HG02973 (cell line): Measurements from ENCODE around the gene CDCP1.

Source experiments
- ATAC-seq: cut with Tn5 transposase; IDR thresholded peaks from one replicate; pipeline ENCODE4 v1.9.1; 2021; ENCODE audit warnings: moderate library complexity; ENCODE audit not compliant: unreplicated experiment

The CDCP1 gene

DNA sequence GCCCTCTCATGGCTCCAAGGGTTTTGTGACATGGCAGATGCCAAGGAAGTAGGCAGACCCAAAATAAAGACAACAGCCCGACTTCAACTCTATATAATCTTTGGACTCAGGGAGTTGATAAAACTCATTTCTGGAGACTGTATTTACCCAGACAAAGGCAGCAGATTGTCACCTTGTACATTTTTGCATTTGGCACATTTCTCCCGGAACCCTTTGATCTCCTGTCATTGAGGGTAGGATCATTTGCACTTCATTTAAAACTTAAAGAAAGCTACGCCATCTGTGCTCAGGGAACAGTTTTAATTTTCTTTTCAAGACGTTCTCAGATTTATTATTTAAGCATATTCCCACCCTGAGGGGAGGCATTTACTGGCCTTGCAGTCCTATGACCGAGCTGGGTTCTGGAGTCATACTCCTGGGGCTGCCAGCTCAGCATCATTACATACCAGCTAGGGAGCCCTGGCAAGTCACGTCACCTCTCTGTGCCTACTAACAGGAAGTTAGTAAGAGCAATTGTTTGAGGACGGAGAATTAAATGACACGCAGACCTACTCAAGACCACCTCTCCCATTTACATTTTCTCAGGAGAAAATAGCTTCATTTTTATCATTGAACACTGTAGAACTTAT is 5.9 kb downstream of the CDCP1 start:
- ATAC-seq, result no peak

DNA sequence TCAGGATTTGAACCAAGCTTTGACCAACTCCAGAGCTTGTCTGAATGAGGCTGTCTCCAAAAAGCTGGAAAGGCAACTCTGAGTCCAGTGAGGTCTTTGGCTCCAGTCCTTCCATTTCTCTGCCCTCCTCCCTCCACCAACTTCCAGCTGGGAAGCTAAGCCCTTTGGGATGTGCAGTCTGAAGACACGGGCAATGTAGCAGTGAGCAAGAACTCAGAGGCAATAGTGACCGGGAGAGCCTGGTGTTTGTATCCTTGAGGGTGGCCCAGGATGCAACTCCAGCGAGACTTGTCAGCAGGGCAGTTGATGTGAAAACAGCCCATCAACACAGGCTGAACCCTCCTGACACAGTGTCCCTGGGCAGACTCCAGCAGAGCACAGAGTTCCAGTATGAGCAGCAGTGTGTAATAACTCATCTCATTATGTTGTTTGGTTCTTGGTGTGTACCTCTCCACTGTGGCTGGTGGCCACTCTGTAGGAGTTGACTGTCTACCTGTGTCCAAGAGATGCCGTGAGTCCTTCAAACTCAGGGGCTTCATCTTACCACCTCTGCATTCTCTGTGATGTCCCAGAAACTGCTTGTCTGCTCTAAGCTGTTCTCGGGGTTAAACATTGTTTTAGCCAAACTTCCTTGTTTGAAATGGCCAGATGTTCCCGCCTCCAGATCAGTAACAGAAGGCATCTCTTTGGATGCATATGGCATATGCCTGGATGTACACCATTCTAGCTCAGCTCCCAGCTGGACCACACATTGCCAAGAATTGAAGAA is 6.6 kb downstream of the CDCP1 start:
- no peak for ATAC-seq

DNA sequence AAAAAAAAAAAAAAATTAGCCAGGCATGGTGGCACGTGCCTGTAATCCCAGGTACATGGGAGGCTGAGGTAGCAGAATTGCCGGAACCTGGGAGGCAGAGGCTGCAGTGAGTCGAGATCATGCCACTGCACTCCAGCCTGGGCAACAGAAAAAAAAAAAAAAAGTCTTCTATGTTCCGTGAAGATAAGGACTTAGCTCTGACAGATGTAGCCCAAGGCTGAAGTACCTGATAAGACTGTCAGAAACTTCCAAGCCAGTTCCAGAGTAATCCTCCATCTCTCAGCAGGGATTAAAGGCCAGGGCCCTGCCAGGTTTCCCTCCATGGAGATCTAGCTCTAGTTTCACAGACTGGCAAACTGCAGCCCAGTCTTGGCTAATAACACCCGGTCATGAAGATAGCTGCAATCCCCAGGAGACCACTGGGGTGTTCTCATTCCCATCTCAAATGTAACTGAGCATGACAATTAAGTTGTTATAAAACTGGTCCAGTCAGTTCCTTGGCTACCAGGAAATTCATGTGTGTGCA is 8.5 kb downstream of the CDCP1 start:
- no peak for ATAC-seq

DNA sequence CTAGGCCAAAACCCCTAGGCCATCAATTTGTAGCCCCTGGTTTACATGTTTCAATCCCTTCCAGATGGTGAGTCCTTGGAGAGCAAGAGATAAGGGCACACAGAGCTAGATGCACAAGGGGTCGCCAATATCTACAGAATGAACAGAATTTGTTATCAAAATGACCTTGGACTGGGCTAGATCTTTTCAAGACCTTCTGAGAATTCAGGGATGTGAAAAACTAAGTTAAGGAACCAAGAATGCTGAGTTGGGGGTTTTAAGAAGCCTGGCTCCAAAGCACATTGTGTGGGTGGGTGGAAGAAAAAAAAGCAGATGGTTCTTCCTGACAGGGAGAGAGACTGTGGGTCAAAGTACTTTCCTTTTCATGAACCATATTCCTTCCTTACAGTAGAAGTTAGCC is 10.2 kb downstream of the CDCP1 start:
- ATAC-seq, result no peak

DNA sequence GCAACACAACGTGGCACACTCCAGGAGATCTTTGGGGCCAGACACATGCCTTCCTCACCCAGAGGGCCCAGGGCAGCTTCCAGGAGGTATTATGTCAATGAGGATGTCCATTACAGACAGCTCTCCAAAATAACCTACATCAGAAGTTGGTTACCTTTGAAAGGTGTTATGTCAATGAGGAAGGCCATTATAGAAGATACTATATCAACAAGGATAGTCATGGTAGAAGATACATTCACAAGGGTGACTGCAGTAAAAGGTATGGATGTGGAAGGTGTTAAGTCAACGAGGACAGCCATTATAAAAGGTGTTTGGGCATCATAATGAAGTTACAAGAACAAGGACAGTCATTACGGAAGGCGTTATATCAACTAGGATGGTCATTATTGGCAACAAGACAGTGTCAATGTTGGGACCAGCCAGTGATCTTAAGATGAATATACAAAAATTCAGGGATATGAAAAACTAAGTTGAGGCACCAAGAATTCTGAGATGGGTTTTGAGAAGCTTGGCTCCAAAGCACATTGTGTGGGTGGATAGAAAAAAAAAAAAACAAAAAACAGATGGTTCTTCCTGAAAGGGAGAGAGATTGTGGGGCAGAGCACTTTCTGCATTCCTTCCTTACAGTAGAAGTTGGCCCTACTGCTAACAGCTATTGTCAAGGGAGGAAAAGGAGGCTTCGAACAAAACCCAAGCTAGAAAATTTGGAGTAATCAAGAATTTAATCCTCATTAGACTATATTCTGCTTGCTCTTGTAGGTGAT is 11.2 kb downstream of the CDCP1 start:
- ATAC-seq, result no peak

DNA sequence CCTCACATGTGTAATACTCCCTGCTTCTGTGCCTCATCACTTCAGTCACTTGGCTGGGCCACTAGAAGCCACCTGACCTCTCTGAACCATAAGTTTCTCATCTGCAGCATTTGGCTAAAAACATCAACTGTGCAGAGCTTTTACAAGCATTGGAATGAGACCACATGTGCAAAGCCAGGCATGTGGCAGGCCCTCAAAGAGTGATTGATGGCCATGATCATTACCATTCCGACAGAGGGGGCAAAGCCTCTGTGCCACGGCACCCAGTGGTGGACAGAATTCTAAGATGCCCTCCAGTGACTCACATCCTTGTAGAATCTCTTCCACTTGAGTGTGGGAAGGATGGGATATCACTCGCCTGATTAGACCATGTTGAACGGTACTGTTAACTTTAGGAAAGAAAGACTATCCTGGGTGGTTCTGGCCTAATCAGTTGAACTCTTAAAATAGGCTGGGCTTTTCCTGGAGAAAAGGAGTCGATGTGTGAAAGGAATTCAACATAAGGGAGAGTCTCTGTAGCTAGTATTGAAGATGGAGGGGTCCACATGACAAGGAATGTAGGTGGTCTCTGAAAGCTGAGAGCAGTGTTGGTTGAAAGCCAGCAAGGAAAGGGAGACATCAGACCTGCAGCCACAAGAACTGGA is 13.5 kb downstream of the CDCP1 start:
- ATAC-seq, result no peak

DNA sequence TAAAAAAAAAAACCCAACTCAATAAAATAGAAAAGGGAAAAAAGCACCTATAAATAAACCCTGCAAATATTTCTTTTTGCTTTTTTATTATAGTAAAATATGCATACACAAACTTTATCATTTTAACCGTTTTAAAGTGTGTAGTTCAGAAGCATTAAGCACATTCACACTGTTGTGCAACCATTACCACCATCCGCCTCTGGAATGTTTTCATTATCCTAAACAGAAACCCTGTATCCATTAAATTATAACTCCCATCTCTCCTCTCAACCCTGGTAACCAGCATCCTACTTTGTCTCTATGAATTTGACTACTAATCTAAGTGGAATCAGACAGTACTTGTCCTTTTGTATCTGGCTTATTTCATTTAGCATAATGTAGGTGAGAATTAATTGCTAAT is 15.0 kb downstream of the CDCP1 start:
- ATAC-seq, result no peak

DNA sequence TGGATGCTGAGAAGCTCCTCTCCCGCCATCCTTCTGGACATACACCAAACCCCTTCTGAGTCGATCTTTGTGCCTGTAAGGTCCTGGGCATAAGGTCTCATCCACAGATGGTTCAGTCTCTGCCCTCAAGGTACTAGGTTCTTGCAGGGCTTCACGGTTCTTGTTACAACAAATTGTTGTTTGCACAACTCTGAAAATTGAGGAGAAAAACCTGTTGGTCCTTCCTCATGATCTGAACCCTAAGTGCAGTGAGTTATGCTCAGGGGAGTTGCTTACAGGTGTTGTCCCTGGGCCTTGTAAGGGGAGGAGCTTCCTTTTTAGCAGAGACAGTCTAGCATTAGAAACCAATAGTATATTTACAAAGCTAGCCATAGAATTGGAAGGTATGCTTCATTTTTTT is 15.7 kb downstream of the CDCP1 start:
- ATAC-seq, result no peak

DNA sequence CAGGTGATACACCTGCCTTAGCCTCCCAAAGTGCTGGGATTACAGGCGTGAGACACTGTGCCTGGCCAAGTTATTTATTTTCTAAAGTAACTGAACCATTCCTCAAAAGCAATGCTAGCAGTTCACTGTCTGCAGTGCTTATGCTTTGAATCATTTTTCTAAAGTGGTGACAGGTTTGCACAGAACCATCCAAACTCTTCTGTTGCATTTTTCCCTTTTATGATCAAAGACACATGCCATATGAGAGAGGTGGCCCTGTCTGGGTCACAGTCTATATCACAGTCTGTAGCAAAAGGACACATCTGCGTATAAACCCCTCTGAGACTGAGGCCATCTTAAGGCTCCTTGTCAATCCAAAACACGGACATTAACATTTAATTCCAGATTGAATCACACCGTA is 17.2 kb downstream of the CDCP1 start:
- no peak for ATAC-seq

DNA sequence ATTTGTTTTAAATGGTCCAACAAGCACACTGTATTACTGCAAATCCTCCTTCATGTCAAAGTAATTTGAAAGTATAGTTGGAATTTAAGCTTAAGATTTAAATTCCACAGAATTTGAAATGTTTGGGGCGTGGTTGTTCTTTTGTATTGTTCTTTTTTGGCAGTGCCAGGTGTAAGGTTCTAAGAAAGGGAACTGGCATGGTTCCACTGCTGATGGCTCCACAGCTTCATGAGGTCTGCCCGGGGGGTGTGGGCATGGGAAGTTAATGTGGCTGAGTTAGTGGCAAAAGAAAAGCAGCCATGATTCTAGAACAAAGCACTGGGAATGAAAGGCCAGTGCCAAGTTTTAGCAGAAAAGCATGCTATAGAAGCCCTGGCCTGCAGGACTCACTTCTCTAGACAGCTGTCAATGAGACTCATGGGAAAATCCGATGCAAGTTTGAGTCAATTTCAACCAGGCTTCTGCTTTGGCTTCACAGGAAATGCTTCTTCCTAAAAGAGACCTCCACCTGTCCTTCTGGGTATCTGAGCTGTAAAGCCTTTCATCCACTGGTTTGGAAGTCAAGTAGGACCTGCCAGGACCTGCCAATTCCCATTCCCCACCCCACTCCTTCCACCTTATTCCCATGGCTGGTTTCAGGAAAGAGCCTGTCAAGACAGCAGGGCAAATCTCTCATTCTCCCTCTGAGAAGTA is 18.9 kb downstream of the CDCP1 start:
- no peak for ATAC-seq

DNA sequence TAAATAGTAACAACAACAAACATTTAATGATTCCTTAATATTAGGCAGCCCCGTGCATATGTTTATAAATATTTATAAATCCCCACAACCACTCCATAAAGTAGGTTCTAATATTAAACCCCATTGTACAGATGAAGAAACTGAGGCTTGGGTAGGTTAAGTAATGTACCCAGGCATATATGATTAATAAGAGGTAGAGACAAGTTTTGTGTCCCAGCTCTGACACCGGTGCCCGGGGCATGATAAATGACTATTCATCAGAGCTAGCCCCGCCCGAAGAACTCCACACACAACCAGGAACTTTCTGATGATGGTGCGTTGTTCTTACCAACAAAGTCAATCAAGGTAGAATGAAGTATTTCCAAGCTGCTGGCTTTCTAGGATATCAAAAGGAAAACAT is 19.4 kb downstream of the CDCP1 start:
- ATAC-seq, result no peak

DNA sequence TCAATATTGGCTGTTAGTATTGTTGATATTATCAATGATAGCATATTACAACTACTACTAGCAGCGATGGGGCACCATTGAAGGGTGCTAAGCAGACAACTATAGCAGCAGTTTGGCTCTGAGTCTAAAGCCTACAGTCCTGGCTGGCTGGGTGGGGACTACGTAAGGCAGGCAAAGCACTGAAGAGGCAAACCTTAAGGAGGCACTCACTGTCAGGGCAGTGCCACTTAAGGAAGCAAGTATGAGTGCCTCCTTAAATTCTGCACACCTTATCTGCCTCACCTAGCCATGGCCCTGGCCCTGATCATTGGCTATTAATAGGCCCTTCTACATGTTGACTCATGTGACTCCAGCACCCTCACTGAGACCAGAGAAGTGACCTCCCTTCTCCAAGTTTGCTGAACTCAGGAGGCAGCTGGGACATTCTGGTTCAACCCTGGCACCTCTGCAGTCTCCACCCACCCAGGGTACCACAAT is 20.6 kb downstream of the CDCP1 start:
- ATAC-seq, result no peak

DNA sequence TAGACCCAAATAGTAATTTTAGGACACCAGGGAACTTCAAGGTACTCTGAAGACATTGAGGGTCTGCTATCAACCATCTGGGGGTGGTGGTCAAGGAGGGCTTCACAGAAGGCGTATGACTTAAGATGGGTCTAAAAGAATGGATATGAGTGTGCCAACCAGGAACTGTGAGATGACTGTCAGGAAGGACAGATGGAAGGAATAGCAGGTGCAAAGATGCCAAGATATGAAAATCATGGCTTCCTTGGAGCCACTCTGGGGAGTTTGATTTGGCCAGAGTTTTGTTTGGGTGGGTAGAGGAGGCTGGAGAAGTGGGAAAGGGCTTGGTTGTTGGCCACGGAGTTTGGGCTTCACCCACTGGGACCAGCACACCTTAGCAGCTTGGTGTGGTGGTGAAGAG is 21.2 kb downstream of the CDCP1 start:
- no peak for ATAC-seq

DNA sequence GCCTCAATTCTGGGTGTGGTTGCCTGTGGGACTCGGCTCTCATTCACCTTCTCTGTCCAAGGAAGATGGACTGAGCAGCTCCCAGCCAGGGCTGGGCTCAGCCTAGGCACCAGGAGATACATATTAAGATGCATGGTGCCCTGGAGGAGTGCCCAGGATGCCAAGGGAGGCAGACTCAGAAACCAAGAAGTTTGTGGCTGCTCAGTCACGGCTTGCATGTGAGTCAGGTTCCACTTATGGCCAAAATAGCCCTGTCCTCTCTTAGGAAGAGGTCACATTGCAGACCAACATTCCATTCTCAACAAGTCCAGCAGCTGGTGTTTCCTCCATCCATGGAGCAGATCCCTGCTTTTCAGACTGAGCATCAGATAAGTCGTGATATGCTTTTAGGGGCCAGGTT is 21.8 kb downstream of the CDCP1 start:
- no peak for ATAC-seq

DNA sequence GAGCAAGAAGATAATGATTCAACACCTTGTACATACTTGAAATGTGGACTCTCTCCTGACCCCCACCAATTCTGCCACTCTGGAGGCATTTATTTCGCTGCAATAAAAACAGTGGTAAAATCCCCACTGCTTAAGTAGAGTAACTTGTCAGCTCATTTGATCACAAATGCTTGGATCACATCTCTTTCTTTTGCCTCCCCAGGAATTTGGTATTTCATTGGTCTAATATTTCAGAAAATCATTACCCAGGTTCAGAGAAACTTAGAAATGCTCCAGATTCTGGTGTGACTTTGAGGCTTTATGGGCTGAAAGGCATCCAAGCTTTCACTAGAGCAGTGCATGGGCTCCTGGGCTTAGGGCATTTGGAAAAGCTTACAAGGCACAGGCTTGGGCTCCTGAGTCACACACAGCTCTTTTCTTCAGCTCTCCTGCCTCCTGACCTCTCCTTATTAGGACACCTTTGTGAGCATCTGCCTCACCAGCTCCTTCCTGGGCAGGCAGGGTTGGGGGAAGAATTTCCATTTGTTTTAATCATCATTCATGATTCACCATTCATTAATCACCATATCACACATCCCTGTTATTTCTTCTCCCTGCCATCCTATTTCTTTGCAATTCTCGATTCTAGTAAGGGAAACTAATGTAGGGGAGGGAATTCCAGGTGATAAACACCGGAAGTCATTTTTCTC is 22.5 kb downstream of the CDCP1 start:
- no peak for ATAC-seq

DNA sequence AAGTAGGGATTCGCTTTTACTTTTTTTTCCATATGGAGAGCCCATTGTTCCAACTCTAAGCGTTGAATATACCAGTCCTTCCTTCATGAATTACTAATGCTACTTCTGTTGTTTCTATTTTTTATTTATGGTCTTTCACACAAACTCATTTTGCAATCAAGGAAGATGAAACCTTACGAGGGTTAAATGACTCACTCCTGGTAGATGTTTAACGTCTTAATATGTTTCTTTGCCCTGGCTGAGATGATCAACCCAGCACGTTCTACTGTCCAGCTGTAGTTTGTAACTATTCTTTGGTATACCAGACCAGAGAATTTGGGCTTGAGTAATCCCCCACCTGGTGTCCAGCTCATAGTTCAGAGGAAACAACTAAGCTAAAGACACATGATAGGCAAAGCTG is 23.1 kb downstream of the CDCP1 start:
- peak; percentile 60 for ATAC-seq

DNA sequence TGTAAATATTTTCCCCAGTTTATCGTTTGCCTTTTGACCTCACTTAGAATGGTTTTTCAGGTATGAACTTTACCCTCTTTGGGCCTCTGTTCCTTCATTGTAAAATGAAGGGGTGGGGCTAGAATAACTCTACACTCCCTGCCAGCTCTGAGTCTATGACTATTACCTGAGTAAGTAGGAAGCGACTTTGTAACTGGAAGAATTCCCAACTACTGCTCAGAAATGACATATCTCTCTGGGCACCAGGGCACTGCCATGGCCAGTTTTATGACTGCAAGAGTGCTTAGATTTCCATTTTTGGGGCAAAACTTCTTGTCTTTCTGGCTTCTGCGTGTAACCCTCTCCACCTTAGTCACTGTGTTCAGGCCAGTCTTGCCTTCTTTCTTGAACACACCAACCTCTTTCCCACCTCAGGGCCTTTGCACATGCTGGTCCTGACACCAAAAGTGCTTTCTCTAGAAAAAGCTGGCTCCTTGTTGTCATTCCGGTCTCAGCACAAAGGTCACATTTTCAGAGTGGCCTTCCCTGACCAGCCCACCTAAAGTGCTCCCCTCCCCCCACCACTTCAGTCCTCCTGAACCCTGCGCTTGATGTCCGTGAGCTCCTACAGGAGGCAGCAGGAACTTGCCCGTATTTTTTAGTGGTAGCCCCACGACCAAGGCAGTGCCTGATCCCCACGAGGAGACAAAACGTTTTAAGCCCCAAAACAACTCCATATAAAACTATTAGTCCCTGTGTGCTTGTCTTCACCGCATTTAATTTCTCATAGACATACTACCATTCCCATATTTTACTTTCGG is 25.6 kb downstream of the CDCP1 start:
- ATAC-seq, result no peak

DNA sequence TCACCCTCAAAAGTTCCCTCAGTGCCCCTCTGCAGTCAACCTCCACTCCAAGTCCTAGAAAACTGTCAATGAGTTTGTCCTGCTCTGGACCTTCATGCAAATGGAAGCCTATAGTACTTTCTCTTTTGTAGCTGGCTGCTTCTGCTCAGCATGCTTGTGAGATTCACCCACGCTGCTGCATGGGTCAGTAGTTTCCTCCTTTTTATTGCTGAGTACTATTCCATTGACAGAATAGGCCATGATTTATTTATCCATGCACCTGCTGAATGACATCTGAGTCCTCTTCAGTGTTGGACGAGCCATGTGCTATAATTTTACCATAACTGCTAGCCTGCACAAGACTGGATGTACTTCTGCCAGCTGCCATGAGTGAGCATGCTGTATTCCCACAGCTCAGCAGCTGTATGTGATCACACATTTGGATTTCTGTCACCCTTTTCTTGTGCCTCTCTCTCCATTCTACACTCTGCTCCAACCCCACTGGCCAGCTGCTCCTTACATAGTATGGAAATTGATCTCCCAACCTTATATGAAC is 26.3 kb downstream of the CDCP1 start:
- ATAC-seq, result no peak

DNA sequence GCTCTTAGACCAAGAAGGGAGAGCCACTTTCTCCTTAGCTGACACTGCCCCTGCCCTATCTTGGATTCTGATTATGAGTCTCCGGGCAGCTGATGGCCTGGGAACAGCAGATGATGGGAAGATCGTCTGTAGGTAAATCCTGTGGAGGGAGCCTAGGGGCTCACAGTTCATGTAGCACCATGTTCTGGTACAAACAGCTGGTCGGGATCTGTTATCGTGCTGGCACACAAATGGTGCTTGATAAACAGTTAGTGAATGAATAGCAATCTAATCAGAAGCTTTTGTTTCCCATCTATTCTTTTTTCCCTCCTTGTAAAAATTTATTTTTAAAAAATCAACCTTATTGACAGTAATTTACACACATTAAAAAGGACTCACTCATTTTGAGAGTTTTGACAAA is 26.8 kb downstream of the CDCP1 start:
- no peak for ATAC-seq
